SK-N-SH (cell line): Measurements from ENCODE around the gene TAS1R3. TPM values are rescaled to one million over a fixed set of nuclear protein-coding genes. Genes with fewer than 3 reads are reported as not detected.

ENCODE experiments used
- CTCF ChIA-PET: fragments of 300-600, 350-600 bp; formaldehyde crosslinking; extraction: SDS; loops from one replicate; lab custom pipeline; 2021; lab: Yijun Ruan, JAX
- POLR2A ChIA-PET: fragments of 350-600 bp; sonication (Branson Sonifier 250); formaldehyde crosslinking; extraction: SDS; loops from one replicate; lab custom pipeline; 2020; ENCODE audit warnings: antibody characterized with exemption, inconsistent platforms; lab: Yijun Ruan, JAX
- DNase-seq: peaks from one replicate; pipeline ENCODE4 v3.0.0; 2012
- H2AFZ ChIP-seq: fragments of 200-600 bp; sonication (generic); 2 replicates; pipeline ENCODE4 v1.8.1; 2016; ENCODE audit warnings: antibody characterized with exemption, mild to moderate bottlenecking, low read depth
- H3F3A ChIP-seq: fragments of 200-600 bp; sonication (generic); replicated peaks from 2 replicates; pipeline ENCODE3; 2016; ENCODE audit warnings: antibody characterized with exemption, mild to moderate bottlenecking; ENCODE audit not compliant: insufficient read depth
- H3K27ac ChIP-seq, 2 experiments: fragments of 200-500 bp in 1 of 2; fragments of 200-600 bp in 1 of 2; sonication (Bioruptor generic) in 1 of 2; sonication (generic), shearing (Covaris generic) in 1 of 2; 2 replicates each; pipeline versions ENCODE4 v1.5.1 to v1.6.1; 2014 to 2016; ENCODE audit warnings: low read depth in 2 of 2, inconsistent platforms in 1 of 2, low read length in 1 of 2, mild to moderate bottlenecking in 1 of 2, mixed read lengths in 1 of 2
- H3K27me3 ChIP-seq: fragments of 200-600 bp; sonication (generic), shearing (Covaris generic); 2 replicates; pipeline ENCODE4 v1.6.1; 2016; ENCODE audit warnings: mixed run types; ENCODE audit not compliant: insufficient read depth
- H3K36me3 ChIP-seq, 2 experiments: fragments of 200-500 bp in 1 of 2; fragments of 200-600 bp in 1 of 2; sonication (Bioruptor generic) in 1 of 2; sonication (generic) in 1 of 2; replicated peaks in 1 of 2; 2 replicates each; pipeline versions ENCODE3 to v1.5.1; 2014 to 2016; ENCODE audit warnings: low read length in 1 of 2, mild to moderate bottlenecking in 1 of 2; ENCODE audit not compliant: insufficient read depth in 2 of 2, control insufficient read depth in 1 of 2
- H3K4me1 ChIP-seq, 2 experiments: fragments of 200-500 bp in 1 of 2; fragments of 200-600 bp in 1 of 2; sonication (Bioruptor generic) in 1 of 2; sonication (generic), shearing (Covaris generic) in 1 of 2; 2 replicates each; pipeline versions ENCODE4 v1.5.1 to v1.6.1; 2014 to 2016; ENCODE audit warnings: low read depth in 1 of 2, low read length in 1 of 2, mixed run types in 1 of 2; ENCODE audit not compliant: insufficient read depth in 2 of 2, control insufficient read depth in 1 of 2
- H3K4me2 ChIP-seq: fragments of 200-600 bp; sonication (generic), shearing (Covaris generic); 2 replicates; pipeline ENCODE4 v1.6.1; 2017; ENCODE audit warnings: mixed run types
- H3K4me3 ChIP-seq, 2 experiments: fragments of 200-500 bp in 1 of 2; fragments of 200-600 bp in 1 of 2; sonication (Bioruptor generic) in 1 of 2; sonication (generic), shearing (Covaris generic) in 1 of 2; 2 replicates each; pipeline versions ENCODE4 v1.5.1 to v1.8.1; 2014 to 2016; ENCODE audit warnings: low read depth in 2 of 2, inconsistent platforms in 1 of 2, low read length in 1 of 2, mild to moderate bottlenecking in 1 of 2, mixed read lengths in 1 of 2, moderate library complexity in 1 of 2
- H3K79me2 ChIP-seq: fragments of 200-600 bp; sonication (generic); 2 replicates; pipeline ENCODE4 v1.8.1; 2017; ENCODE audit warnings: mild to moderate bottlenecking; ENCODE audit not compliant: insufficient read depth
- H3K9ac ChIP-seq: fragments of 200-600 bp; sonication (generic); 2 replicates; pipeline ENCODE4 v1.6.1; 2017; ENCODE audit warnings: mixed run types
- H3K9me2 ChIP-seq: fragments of 200-600 bp; sonication (generic); 2 replicates; pipeline ENCODE4 v1.6.1; 2017; ENCODE audit warnings: mixed run types
- H3K9me3 ChIP-seq: fragments of 200-600 bp; sonication (generic); 2 replicates; pipeline ENCODE4 v1.6.1; 2017; ENCODE audit warnings: mixed run types, mild to moderate bottlenecking, moderate library complexity
- H4K20me1 ChIP-seq: fragments of 200-600 bp; sonication (generic); 2 replicates; pipeline ENCODE4 v1.6.1; 2017; ENCODE audit warnings: mild to moderate bottlenecking, mixed run types; ENCODE audit not compliant: insufficient read depth
- FOSL2 ChIP-seq: IDR thresholded peaks from 2 replicates; pipeline ENCODE4 v1.4.0; 2012; ENCODE audit warnings: low read depth, mild to moderate bottlenecking, moderate library complexity, borderline replicate concordance
- GATA2 ChIP-seq: sonication (generic); formaldehyde crosslinking; IDR thresholded peaks from 2 replicates; pipeline ENCODE4 v1.5.0; 2020; ENCODE audit warnings: mild to moderate bottlenecking, missing genetic modification reagents
- JUND ChIP-seq: IDR thresholded peaks from 2 replicates; pipeline ENCODE4 v1.4.0; 2012
- MXI1 ChIP-seq: IDR thresholded peaks from 2 replicates; pipeline ENCODE4 v1.6.1; 2012; ENCODE audit warnings: mild to moderate bottlenecking, low read depth, low read length, improper control_type of control experiment
- NRF1 ChIP-seq: IDR thresholded peaks from 2 replicates; pipeline ENCODE4 v1.6.1; 2012; ENCODE audit warnings: low read depth, mild to moderate bottlenecking, low read length
- RAD21 ChIP-seq: IDR thresholded peaks from 2 replicates; pipeline ENCODE4 v1.6.1; 2012; ENCODE audit warnings: mild to moderate bottlenecking, low read length
- RFX5 ChIP-seq: IDR thresholded peaks from 2 replicates; pipeline ENCODE4 v1.6.1; 2012; ENCODE audit warnings: mild to moderate bottlenecking, improper control_type of control experiment, low read length
- RXRA ChIP-seq: IDR thresholded peaks from 2 replicates; pipeline ENCODE4 v1.4.0; 2012; ENCODE audit warnings: low read depth, mild to moderate bottlenecking, borderline replicate concordance
- SIN3A ChIP-seq: IDR thresholded peaks from 2 replicates; pipeline ENCODE4 v1.6.1; 2012; ENCODE audit warnings: low read depth, mild to moderate bottlenecking, low read length, moderate library complexity, borderline replicate concordance
- SMC3 ChIP-seq: IDR thresholded peaks from 2 replicates; pipeline ENCODE4 v1.6.1; 2012; ENCODE audit warnings: low read depth, low read length, improper control_type of control experiment
- YY1 ChIP-seq: IDR thresholded peaks from 2 replicates; pipeline ENCODE4 v1.4.0; 2012; ENCODE audit warnings: low read depth, mild to moderate bottlenecking
- WGBS: methylation state at CpG from one replicate; pipeline ENCODE4 v1.1.6; 2017; ENCODE audit warnings: low lambda C conversion rate; 5-methylcytosine and 5-hydroxymethylcytosine counted together
- polyA plus RNA-seq, 3 experiments: library from polyadenylated mRNA; depleted of rRNA; stranded (reverse); fragments of >200 nt; gene quantifications; 2 replicates each; pipeline ENCODE4 v1.2.3, GENCODE V29; 2012
- TF ChIP-seq, protein P1 (sequence below): IDR thresholded peaks from 2 replicates; pipeline ENCODE4 v1.4.0; 2012; ENCODE audit warnings: low read depth, borderline replicate concordance
- TF ChIP-seq, protein P2 (sequence below): IDR thresholded peaks from 2 replicates; pipeline ENCODE4 v1.4.0; 2012; ENCODE audit warnings: low read depth
- TF ChIP-seq, protein P3 (sequence below): fragments of 200-600 bp; sonication (generic); IDR thresholded peaks from 2 replicates; pipeline ENCODE4 v1.6.1; 2017; ENCODE audit warnings: antibody characterized with exemption, mild to moderate bottlenecking, moderate library complexity
- TF ChIP-seq, protein P4 (sequence below): IDR thresholded peaks from 2 replicates; pipeline ENCODE4 v1.6.1; 2012; ENCODE audit warnings: mild to moderate bottlenecking, low read depth, low read length, moderate library complexity
- TF ChIP-seq, protein P5 (sequence below): fragments of 150-350 bp; IDR thresholded peaks from 2 replicates; pipeline ENCODE4 v1.6.1; 2017; ENCODE audit warnings: antibody characterized with exemption, low read length, low read depth, borderline replicate concordance

TAS1R3 gene
- polyA plus RNA-seq, 1 of the 3 experiments (the other 2 are of a cell fraction) = 0.08 TPM

DNA sequence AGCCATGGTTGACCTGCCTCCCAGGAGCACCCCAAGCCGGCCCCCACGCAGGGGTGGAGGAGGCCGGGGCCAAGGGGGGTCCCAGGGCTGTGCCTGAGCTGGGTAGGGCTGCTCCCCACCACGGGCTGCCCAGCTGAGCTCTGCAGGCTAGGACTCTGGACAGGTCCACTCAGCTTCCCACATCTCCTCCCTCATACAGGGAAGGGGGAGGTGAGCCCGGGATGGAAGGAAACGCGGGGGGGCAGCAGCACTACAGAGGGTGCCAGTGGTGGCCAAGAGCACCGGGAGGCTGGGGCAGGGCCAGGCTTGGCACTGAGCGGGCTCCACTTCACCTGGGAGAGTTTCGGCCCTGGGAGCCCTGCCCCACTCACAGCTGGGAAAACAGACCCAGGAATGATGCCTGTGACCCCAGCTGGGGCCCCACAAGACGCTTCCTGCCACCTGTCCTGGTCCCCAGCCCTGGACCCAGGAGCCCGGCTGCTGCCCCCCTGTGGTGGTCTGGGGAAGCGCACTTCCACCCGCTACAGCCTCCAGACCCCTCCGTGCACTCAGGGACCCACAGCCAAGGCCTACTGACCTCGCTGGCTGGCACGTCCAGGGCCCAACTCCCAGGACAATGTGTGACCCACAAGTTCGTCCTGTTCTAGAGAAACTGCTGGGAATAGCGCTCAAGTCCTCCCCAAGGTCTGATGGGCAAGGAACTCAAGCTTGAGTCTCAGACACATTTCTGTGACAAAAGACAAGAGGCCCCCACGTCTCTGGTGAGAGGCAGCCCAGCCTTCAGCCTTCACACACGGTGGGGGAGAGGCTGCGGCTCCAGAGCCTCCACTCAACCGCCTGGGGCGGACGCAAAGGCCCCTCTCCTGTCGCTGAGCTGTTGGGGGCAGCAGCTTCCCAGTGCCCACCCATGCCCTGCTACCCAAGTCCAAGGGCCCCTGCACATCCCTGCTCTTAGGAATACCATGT is 40.9 kb downstream of the TAS1R3 start:
- Histone ChIP-seq H3K9me3 (no peaks in the 10 kb centered on the region), H3K4me2 (no peak overlapping the region), H3K79me2 (peaks cover 36% of the 10 kb centered on the region), H3K27me3 (no peaks in the 10 kb centered on the region), H4K20me1 (no peaks in the 10 kb centered on the region), H3K36me3 (peaks cover 0 to 8% of the 10 kb centered on the region in 2 experiments), H3K9me2 (no peaks in the 10 kb centered on the region), H3F3A (peaks cover 14% of the 10 kb centered on the region), H2AFZ (no peak overlapping the region), H3K4me3 (no peak overlapping the region; a peak in 1 of 4 replicates), H3K4me1 (peaks cover 0 to 29% of the 10 kb centered on the region in 2 experiments; a peak in 1 of 4 replicates), H3K27ac (peak overlapping the region in 1 of 2 experiments; percentile 8; a peak in 1 of 4 replicates), H3K9ac (no peak overlapping the region)
- DNase-seq = peak; percentile 93
- POLR2A ChIA-PET = interaction anchor here (0.6 to 1.1 kb wide), 3 partner anchors 17 to 27 kb away, joined by 3 to 5 read pairs (median 4); partner anchors contain the start of gene CCNL2
- CTCF ChIA-PET = interaction anchor here (0.6 to 5.9 kb wide), 26 partner anchors 9 to 339 kb away, joined by 3 to 48 read pairs (median 4); partner anchors contain the start of genes DVL1, MXRA8 and UBE2J2
- TF ChIP-seq JUND = no peak
- no peak for TF ChIP-seq FOSL2
- no peak for TF ChIP-seq MXI1
- TF ChIP-seq, protein P1, sequence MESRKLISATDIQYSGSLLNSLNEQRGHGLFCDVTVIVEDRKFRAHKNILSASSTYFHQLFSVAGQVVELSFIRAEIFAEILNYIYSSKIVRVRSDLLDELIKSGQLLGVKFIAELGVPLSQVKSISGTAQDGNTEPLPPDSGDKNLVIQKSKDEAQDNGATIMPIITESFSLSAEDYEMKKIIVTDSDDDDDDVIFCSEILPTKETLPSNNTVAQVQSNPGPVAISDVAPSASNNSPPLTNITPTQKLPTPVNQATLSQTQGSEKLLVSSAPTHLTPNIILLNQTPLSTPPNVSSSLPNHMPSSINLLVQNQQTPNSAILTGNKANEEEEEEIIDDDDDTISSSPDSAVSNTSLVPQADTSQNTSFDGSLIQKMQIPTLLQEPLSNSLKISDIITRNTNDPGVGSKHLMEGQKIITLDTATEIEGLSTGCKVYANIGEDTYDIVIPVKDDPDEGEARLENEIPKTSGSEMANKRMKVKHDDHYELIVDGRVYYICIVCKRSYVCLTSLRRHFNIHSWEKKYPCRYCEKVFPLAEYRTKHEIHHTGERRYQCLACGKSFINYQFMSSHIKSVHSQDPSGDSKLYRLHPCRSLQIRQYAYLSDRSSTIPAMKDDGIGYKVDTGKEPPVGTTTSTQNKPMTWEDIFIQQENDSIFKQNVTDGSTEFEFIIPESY = no peak
- TF ChIP-seq, protein P2, sequence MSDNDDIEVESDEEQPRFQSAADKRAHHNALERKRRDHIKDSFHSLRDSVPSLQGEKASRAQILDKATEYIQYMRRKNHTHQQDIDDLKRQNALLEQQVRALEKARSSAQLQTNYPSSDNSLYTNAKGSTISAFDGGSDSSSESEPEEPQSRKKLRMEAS = no peak
- TF ChIP-seq GATA2 (CRISPR knock-in tag) = no peak
- TF ChIP-seq, protein P3, sequence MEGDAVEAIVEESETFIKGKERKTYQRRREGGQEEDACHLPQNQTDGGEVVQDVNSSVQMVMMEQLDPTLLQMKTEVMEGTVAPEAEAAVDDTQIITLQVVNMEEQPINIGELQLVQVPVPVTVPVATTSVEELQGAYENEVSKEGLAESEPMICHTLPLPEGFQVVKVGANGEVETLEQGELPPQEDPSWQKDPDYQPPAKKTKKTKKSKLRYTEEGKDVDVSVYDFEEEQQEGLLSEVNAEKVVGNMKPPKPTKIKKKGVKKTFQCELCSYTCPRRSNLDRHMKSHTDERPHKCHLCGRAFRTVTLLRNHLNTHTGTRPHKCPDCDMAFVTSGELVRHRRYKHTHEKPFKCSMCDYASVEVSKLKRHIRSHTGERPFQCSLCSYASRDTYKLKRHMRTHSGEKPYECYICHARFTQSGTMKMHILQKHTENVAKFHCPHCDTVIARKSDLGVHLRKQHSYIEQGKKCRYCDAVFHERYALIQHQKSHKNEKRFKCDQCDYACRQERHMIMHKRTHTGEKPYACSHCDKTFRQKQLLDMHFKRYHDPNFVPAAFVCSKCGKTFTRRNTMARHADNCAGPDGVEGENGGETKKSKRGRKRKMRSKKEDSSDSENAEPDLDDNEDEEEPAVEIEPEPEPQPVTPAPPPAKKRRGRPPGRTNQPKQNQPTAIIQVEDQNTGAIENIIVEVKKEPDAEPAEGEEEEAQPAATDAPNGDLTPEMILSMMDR = peak; percentile 83
- no peak for TF ChIP-seq RXRA
- TF ChIP-seq SMC3 = peak; percentile 81
- no peak for TF ChIP-seq YY1
- peak; percentile 72 for TF ChIP-seq RAD21
- TF ChIP-seq RFX5 = no peak
- TF ChIP-seq, protein P4, sequence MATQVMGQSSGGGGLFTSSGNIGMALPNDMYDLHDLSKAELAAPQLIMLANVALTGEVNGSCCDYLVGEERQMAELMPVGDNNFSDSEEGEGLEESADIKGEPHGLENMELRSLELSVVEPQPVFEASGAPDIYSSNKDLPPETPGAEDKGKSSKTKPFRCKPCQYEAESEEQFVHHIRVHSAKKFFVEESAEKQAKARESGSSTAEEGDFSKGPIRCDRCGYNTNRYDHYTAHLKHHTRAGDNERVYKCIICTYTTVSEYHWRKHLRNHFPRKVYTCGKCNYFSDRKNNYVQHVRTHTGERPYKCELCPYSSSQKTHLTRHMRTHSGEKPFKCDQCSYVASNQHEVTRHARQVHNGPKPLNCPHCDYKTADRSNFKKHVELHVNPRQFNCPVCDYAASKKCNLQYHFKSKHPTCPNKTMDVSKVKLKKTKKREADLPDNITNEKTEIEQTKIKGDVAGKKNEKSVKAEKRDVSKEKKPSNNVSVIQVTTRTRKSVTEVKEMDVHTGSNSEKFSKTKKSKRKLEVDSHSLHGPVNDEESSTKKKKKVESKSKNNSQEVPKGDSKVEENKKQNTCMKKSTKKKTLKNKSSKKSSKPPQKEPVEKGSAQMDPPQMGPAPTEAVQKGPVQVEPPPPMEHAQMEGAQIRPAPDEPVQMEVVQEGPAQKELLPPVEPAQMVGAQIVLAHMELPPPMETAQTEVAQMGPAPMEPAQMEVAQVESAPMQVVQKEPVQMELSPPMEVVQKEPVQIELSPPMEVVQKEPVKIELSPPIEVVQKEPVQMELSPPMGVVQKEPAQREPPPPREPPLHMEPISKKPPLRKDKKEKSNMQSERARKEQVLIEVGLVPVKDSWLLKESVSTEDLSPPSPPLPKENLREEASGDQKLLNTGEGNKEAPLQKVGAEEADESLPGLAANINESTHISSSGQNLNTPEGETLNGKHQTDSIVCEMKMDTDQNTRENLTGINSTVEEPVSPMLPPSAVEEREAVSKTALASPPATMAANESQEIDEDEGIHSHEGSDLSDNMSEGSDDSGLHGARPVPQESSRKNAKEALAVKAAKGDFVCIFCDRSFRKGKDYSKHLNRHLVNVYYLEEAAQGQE = no peak
- TF ChIP-seq NRF1 = no peak
- TF ChIP-seq, protein P5, sequence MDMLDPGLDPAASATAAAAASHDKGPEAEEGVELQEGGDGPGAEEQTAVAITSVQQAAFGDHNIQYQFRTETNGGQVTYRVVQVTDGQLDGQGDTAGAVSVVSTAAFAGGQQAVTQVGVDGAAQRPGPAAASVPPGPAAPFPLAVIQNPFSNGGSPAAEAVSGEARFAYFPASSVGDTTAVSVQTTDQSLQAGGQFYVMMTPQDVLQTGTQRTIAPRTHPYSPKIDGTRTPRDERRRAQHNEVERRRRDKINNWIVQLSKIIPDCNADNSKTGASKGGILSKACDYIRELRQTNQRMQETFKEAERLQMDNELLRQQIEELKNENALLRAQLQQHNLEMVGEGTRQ = no peak
- TF ChIP-seq SIN3A = no peak
- WGBS = 40% methylated on average over 2 of the region's 26 CpGs
